Uterus (tissue), 2 donors: ENCODE data around the gene SLC35D3.

Experiments used
- CTCF ChIP-seq, 4 experiments: fragments of 200-600 bp in 2 of 4; fragments of 450-650 bp in 2 of 4; sonication (generic) in 2 of 4; IDR thresholded peaks; one replicate each; pipeline ENCODE4 v1.5.1; 2016 to 2019; ENCODE audit warnings: antibody characterized with exemption in 4 of 4, mild to moderate bottlenecking in 2 of 4, moderate library complexity in 1 of 4
- POLR2A ChIP-seq, 2 donors: fragments of 450-650 bp; IDR thresholded peaks; one replicate each; pipeline ENCODE4 v1.6.1; 2016; ENCODE audit warnings: antibody characterized with exemption in 2 of 2, mild to moderate bottlenecking in 1 of 2, moderate library complexity in 1 of 2

- no peak for TF ChIP-seq CTCF (IDR thresholded peaks at IDR 0.05)
- TF ChIP-seq POLR2A (IDR thresholded peaks at IDR 0.05), result no peak
Observed at GRCh38 chr6:136956590-136957544, 34.8 kb downstream of the SLC35D3 start.
